Psoas muscle (tissue), 8 donors: ENCODE results near the gene ELFN2. TPM values are rescaled to one million over a fixed set of nuclear protein-coding genes. Genes with fewer than 3 reads are reported as not detected.
"Not testable (repeated sequence)": the region's sequence is repeated elsewhere in the genome, so short reads cannot be mapped to it uniquely, and the experiment has no call there.

Experiments
- ATAC-seq, 4 donors: fragments of 200-7000 bp; cut with Tn5 transposase; one replicate each; pipeline ENCODE4 v1.9.1; 2020; ENCODE audit warnings: moderate library complexity in 3 of 4, mild to moderate bottlenecking in 2 of 4
- DNase-seq, 2 donors: peaks; one replicate each; pipeline ENCODE4 v3.0.0-alpha.2; 2020
- H3K27ac ChIP-seq: fragments of 200-600 bp; one replicate; pipeline ENCODE4 v1.8.0; 2022
- H3K27me3 ChIP-seq, 3 donors: fragments of 200-600 bp in 1 of 3; one replicate each; pipeline versions ENCODE4 v1.6.1 to v1.8.0; 2013 to 2022; ENCODE audit warnings: low read length in 2 of 3, mild to moderate bottlenecking in 2 of 3, moderate library complexity in 1 of 3; ENCODE audit not compliant: insufficient read depth in 3 of 3
- H3K36me3 ChIP-seq, 2 donors: fragments of 200-600 bp in 1 of 2; one replicate each; pipeline versions ENCODE4 v1.6.1 to v1.8.0; 2013 to 2022; ENCODE audit warnings: low read depth in 1 of 2, mild to moderate bottlenecking in 1 of 2, moderate library complexity in 1 of 2; ENCODE audit not compliant: insufficient read depth in 1 of 2
- H3K4me1 ChIP-seq: fragments of 200-600 bp; one replicate; pipeline ENCODE4 v1.8.0; 2022
- H3K4me3 ChIP-seq: fragments of 200-600 bp; one replicate; pipeline ENCODE4 v1.8.0; 2022; ENCODE audit warnings: mild to moderate bottlenecking
- H3K9me3 ChIP-seq: fragments of 200-600 bp; one replicate; pipeline ENCODE4 v1.8.0; 2022
- WGBS, 3 donors: extraction: QIAGEN DNeasy Blood & Tissue Kit; methylation state at CpG; one replicate each; pipeline versions ENCODE4 v1.1.6 to v1.1.7; 2013; 5-methylcytosine and 5-hydroxymethylcytosine counted together
- intact Hi-C, 2 donors: fragments of 100-400 bp; cut with DNase I; formaldehyde crosslinking; loops; one replicate each; pipeline versions ENCODE4 v1.11.0 to v1.14.2; 2022
- polyA plus RNA-seq, 3 donors: library from polyadenylated mRNA; stranded (reverse); fragments of 200-250 nt; gene quantifications; one replicate each; pipeline ENCODE4 v1.2.3, GENCODE V29; 2013
- total RNA-seq, 4 donors: library from RNA; stranded (reverse); fragmentation: NEBNext Ultra II Directional in 2 of 4; extraction: Animal tissue kit (Norgen Biotek cat#: 25700) in 2 of 4; gene quantifications; one replicate each; pipeline versions ENCODE4 v1.2.1 to v1.2.4, GENCODE V29; 2021 to 2023
- TF ChIP-seq, protein P1 (sequence below): fragments of 200-600 bp; IDR thresholded peaks from one replicate; pipeline ENCODE4 v1.8.0; 2022; ENCODE audit warnings: antibody characterized with exemption
- donor health status: healthy with polysubstance abuse.
- donor health status: DM: no; HTN: no; CAD: no; lungs with moderate emphysema.
- donor health status: Bipolar disorder and iron deficiency.
- donor health status: healthy.
- donor health status: DM: yes; HTN: yes; CAD: no.
- donor health status: DM: no; HTN: no; CAD: no.
- donor health status: DM: no; HTN: no; CAD: no.
- donor health status: DM: yes; HTN: yes; CAD: no.

The ELFN2 gene
- total and polyA plus RNA-seq, 7 donors, result 0.01 to 0.05 (median 0.01) TPM; not detected in 4

DNA sequence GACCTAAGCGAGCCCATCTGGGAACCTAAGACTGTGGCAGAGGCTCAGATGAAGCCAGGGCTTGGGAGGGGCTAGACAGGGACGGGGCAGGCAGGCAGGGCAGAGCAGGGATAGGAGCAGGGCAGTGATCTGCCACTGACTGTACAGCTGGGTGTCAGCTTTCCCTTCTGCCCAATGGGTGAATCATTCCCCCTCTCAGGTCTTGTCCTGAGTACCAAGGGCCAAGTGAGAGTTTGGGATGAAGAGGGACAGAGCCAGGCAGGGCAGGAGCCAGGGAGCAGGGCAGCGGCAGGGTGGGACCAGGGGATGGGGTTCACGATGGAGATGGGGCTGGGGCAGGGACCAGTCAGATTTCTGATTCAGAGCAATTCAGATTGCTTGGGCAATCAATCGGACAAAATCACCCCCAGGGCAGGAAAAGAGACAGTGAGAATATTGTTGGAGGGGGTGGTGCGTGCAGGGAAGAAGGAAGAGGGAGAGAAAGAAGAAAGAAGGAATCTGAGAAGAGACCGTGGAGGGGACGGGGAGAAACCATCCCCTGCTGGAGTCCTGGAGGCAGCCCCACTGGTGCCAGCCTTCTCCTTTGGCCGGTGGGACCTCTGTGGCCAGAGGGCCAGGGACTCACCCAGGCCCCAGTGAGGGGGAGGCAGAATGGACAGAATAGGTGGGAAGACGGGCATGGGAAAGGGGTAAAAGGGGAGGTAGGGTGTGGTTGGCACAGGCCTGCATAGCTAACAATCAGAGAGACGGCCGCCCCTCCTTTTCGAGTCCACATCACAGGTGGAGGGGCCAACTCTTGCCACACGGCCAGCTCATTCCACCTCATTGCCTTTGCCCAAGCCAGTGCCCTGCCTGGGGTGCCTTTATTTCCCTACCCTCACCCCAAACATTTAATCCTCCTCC is 97.8 kb downstream of the ELFN2 start:
- Histone ChIP-seq H3K27ac (no peak overlapping the region), H3K27me3 (peaks cover 0 to 88% (median 33%) of the 10 kb centered on the region in 3 donors), H3K9me3 (no peaks in the 10 kb centered on the region), H3K36me3 (no peaks in the 10 kb centered on the region), H3K4me3 (no peak overlapping the region), H3K4me1 (no peaks in the 10 kb centered on the region)
- DNase-seq (no peak), ATAC-seq (no peak)
- intact Hi-C loops, result no loop called here
- TF ChIP-seq, protein P1, sequence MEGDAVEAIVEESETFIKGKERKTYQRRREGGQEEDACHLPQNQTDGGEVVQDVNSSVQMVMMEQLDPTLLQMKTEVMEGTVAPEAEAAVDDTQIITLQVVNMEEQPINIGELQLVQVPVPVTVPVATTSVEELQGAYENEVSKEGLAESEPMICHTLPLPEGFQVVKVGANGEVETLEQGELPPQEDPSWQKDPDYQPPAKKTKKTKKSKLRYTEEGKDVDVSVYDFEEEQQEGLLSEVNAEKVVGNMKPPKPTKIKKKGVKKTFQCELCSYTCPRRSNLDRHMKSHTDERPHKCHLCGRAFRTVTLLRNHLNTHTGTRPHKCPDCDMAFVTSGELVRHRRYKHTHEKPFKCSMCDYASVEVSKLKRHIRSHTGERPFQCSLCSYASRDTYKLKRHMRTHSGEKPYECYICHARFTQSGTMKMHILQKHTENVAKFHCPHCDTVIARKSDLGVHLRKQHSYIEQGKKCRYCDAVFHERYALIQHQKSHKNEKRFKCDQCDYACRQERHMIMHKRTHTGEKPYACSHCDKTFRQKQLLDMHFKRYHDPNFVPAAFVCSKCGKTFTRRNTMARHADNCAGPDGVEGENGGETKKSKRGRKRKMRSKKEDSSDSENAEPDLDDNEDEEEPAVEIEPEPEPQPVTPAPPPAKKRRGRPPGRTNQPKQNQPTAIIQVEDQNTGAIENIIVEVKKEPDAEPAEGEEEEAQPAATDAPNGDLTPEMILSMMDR, result no peak
- whole genome bisulfite sequencing, 3 donors, result 52 to 53% (median 52%) methylated on average over 14 of the region's 14 CpGs

DNA sequence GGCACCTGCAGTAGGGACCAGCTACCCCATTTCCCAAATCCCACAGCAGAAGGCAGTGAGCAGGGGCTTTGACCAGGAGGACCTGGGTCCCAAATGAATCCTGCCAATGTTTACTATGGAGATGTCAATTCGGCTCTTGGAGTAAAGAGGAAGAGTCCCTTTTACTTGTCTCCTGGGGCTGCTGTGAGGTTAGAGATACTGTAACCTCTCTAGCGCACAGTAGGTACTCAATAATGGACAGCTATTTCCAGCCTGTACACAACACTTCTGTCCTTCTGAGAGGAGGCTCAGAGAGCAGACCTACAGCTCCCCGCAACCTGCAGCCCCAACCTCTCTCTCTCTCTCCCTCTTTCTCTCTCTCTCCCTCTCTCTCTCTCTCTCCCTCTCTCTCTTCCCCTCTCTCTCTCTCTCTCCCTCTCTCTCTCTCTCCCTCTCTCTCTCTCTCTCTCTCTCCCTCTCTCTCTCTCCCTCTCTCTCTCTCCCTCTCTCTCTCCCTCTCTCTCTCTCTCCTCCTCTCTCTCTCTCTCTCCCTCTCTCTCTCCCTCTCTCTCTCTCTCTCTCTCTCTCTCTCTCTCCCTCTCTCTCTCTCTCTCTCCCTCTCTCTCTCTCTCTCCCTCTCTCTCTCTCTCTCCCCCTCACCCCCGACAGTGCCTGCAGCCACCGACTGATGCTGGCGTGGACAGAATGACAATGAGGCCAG is 98.6 kb downstream of the ELFN2 start:
- H3K27ac ChIP-seq, H3K4me3 ChIP-seq, H3K9me3 ChIP-seq, H3K4me1 ChIP-seq, ATAC-seq, DNase-seq, H3K36me3 ChIP-seq, intact Hi-C loops: not testable (repeated sequence)
- WGBS, 3 donors, result 22 to 43% (median 30%) methylated on average over 6 of the region's 6 CpGs
- H3K27me3 ChIP-seq, result peaks cover 0 to 88% (median 30%) of the 10 kb centered on the region in 3 donors

DNA sequence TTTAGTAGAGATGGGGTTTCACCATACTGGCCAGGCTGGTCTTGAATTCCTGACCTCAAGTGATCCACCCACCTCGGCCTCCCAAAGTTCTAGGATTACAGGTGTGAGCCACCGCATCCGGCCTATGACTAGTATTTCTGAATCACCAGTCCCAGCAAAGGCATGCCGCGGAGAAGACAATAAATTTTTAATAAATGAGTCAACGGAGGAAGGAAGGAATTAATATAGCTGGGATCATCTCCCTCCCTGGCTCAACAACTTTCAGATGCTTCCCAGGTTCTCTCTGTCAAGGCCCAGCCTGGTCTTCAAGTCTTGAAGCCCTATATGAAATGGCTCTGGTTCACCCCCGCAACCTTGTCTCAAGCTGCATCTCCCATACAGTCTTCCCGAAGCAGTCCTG is 99.3 kb downstream of the ELFN2 start:
- Histone ChIP-seq H3K27ac (no peak overlapping the region), H3K9me3 (no peaks in the 10 kb centered on the region), H3K4me1 (no peaks in the 10 kb centered on the region), H3K4me3 (no peak overlapping the region), H3K36me3 (no peaks in the 10 kb centered on the region), H3K27me3 (peaks cover 0 to 88% (median 31%) of the 10 kb centered on the region in 3 donors)
- DNase-seq (no peak), ATAC-seq (no peak)
- 72 to 79% (median 78%) methylated on average over 8 of the region's 8 CpGs for WGBS, 3 donors
- intact Hi-C loops, result no loop called here
- TF ChIP-seq, protein P1, result no peak

DNA sequence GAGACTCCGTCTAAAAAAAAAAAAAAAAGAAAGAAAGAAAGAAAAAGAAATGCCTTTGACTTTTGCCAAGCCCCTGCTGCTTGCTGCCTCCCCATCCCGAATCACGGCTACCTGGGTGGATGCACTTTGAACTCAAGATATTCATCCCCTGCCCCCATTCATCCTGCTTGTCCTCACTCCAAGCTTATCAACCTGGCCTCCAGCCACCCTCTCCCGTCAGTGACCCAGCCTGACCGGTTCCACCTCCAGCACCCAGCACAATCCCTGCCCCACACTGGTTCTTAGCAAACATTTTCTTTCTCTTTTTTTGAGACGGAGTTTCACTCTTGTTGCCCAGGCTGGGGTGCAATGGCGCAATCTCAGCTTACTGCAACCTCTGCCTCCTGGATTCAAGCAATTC is 100.6 kb downstream of the ELFN2 start:
- WGBS, 3 donors, result 39 to 53% (median 41%) methylated on average over 6 to 7 of the region's 7 CpGs
- Histone ChIP-seq H3K4me3 (no peak overlapping the region), H3K36me3 (no peaks in the 10 kb centered on the region), H3K27ac (no peak overlapping the region), H3K9me3 (no peaks in the 10 kb centered on the region), H3K4me1 (no peaks in the 10 kb centered on the region), H3K27me3 (peaks cover 0 to 85% (median 27%) of the 10 kb centered on the region in 3 donors)
- DNase-seq (no peak), ATAC-seq (no peak)
- TF ChIP-seq, protein P1, result no peak
- intact Hi-C loops, result no loop called here

DNA sequence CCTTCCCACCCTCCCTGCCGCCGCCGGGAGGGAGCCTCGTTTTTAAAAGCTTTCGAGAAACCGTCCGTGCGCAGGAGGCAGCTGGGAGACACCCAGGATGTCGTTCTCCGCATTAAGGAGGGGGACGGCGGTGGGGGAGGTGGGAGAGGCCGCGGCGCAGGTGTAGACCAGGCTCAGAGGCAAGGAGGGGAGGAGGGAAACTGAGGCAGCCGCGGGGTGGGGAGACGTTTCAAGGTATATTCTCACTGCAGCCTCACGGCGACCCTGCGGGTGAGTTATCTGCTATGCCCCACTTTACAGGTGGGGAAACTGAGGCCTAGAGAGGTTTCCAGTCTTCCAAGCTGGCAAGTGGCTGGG is 102.3 kb downstream of the ELFN2 start:
- Histone ChIP-seq H3K27me3 (peaks cover 0 to 71% (median 22%) of the 10 kb centered on the region in 3 donors), H3K4me3 (no peak overlapping the region), H3K9me3 (no peaks in the 10 kb centered on the region), H3K27ac (no peak overlapping the region), H3K4me1 (no peaks in the 10 kb centered on the region), H3K36me3 (no peaks in the 10 kb centered on the region)
- TF ChIP-seq, protein P1, result no peak
- no peak for DNase-seq
- 3 to 7% (median 4%) methylated on average over 21 of the region's 21 CpGs for WGBS, 3 donors
- intact Hi-C loops, result no loop called here
- ATAC-seq, result no peak
